Endothelial cell of umbilical vein (primary cell): ENCODE results near the gene NAA20. TPM values are rescaled to one million over a fixed set of nuclear protein-coding genes. Genes with fewer than 3 reads are reported as not detected.

ENCODE experiments used
- BruUV-seq: library from RNA; stranded (reverse); fragments of 400-500 nt; replicated peaks from 2 replicates; lab custom pipeline; 2021; lab: Mats Ljungman, UMichigan
- CTCF ChIA-PET: fragments of 300-600, 350-600 bp; sonication (Branson Sonifier 250); formaldehyde crosslinking; loops from one replicate; lab custom pipeline; 2021; ENCODE audit warnings: antibody characterized with exemption, inconsistent platforms; lab: Charles Lee
- POLR2A ChIA-PET: fragments of 300-600, 350-600 bp; sonication (Branson Sonifier 250); formaldehyde crosslinking; loops from one replicate; lab custom pipeline; 2021; ENCODE audit warnings: antibody characterized with exemption, inconsistent platforms; lab: Charles Lee
- DNase-seq: peaks from one replicate; pipeline ENCODE4 v3.0.0-alpha.2; 2011; ENCODE audit warnings: low read depth, low spot score
- FAIRE-seq: peaks from 2 replicates; lab custom pipeline; 2011; peaks lifted over from hg19 to GRCh38; lab: Jason Lieb, UNC
- H2AFZ ChIP-seq: 2 replicates; pipeline ENCODE4 v1.6.0; 2012; ENCODE audit warnings: low read depth, low read length, control low read depth, inconsistent platforms
- H3K27ac ChIP-seq: 2 replicates; pipeline ENCODE4 v1.5.1; 2011; ENCODE audit warnings: low read depth, mild to moderate bottlenecking, control low read depth, low read length, moderate library complexity; ENCODE audit not compliant: insufficient read depth
- H3K27me3 ChIP-seq, 2 experiments: 2 replicates each; pipeline versions ENCODE4 v1.6.0 to v1.6.1; 2011; ENCODE audit warnings: low read length in 2 of 2, mixed read lengths in 1 of 2; ENCODE audit not compliant: control insufficient read depth in 2 of 2, insufficient read depth in 2 of 2
- H3K36me3 ChIP-seq, 2 experiments: 2 replicates in 1 of 2; 3 replicates in 1 of 2; pipeline ENCODE4 v1.5.1; 2011; ENCODE audit warnings: low read length in 2 of 2, mild to moderate bottlenecking in 1 of 2, moderate library complexity in 1 of 2; ENCODE audit not compliant: control insufficient read depth in 2 of 2, insufficient read depth in 2 of 2; ENCODE audit errors: extremely low read depth in 1 of 2
- H3K4me1 ChIP-seq: 3 replicates; pipeline ENCODE4 v1.5.1; 2011; ENCODE audit warnings: mild to moderate bottlenecking, low read length; ENCODE audit not compliant: control insufficient read depth, insufficient read depth; ENCODE audit errors: extremely low read depth
- H3K4me2 ChIP-seq: 2 replicates; pipeline ENCODE4 v1.6.1; 2011; ENCODE audit warnings: low read length, control low read depth, mixed read lengths; ENCODE audit not compliant: insufficient read depth
- H3K4me3 ChIP-seq, 3 experiments: fragments of 200-600 bp in 1 of 3; sonication (generic), shearing (Covaris generic) in 1 of 3; replicated peaks in 1 of 3; 2 replicates each; pipeline ENCODE4 v1.5.1; 2011 to 2016; ENCODE audit warnings: control low read depth in 3 of 3, low read length in 3 of 3, mild to moderate bottlenecking in 2 of 3, inconsistent platforms in 1 of 3, low read depth in 1 of 3, moderate library complexity in 1 of 3; ENCODE audit not compliant: insufficient read depth in 1 of 3
- H3K79me2 ChIP-seq: 2 replicates; pipeline ENCODE4 v1.6.0; 2012; ENCODE audit warnings: low read length, inconsistent platforms; ENCODE audit not compliant: control insufficient read depth, insufficient read depth
- H3K9ac ChIP-seq: replicated peaks from 2 replicates; pipeline ENCODE3; 2011; ENCODE audit warnings: low read length, control low read depth; ENCODE audit not compliant: insufficient read depth; ENCODE audit errors: extremely low read depth
- H3K9me1 ChIP-seq: replicated peaks from 3 replicates; pipeline ENCODE4 v1.6.0; 2011; ENCODE audit warnings: mild to moderate bottlenecking, low read length; ENCODE audit not compliant: control insufficient read depth, insufficient read depth; ENCODE audit errors: extremely low read depth
- H3K9me3 ChIP-seq: replicated peaks from 2 replicates; pipeline ENCODE4 v1.5.1; 2012; ENCODE audit warnings: low read length, inconsistent platforms; ENCODE audit not compliant: control insufficient read depth, insufficient read depth
- H4K20me1 ChIP-seq: replicated peaks from 2 replicates; pipeline ENCODE3; 2011; ENCODE audit warnings: mild to moderate bottlenecking, low read length; ENCODE audit not compliant: control insufficient read depth, insufficient read depth; ENCODE audit errors: extremely low read depth
- EZH2 ChIP-seq: IDR thresholded peaks from 2 replicates; pipeline ENCODE4 v1.6.1; 2012; ENCODE audit warnings: borderline replicate concordance, low read depth, mild to moderate bottlenecking, moderate library complexity, low read length, inconsistent platforms; ENCODE audit not compliant: severe bottlenecking
- FOS ChIP-seq: IDR thresholded peaks from 2 replicates; pipeline ENCODE4 v1.6.1; 2011; ENCODE audit warnings: mild to moderate bottlenecking, low read length, moderate library complexity, borderline replicate concordance; ENCODE audit not compliant: insufficient read depth
- GATA2 ChIP-seq: IDR thresholded peaks from 2 replicates; pipeline ENCODE4 v1.7.0; 2011; ENCODE audit warnings: low read depth, mild to moderate bottlenecking, moderate library complexity, mixed read lengths, low read length; ENCODE audit not compliant: insufficient read length, insufficient read depth
- JUN ChIP-seq: IDR thresholded peaks from 2 replicates; pipeline ENCODE4 v1.6.1; 2011; ENCODE audit warnings: borderline replicate concordance, low read depth; ENCODE audit not compliant: insufficient read length, insufficient read depth
- MYC ChIP-seq: IDR thresholded peaks from one replicate; pipeline ENCODE4 v1.6.1; 2011; ENCODE audit warnings: mild to moderate bottlenecking, low read depth, low read length
- POLR2A ChIP-seq: IDR thresholded peaks from 2 replicates; pipeline ENCODE4 v1.6.1; 2012; ENCODE audit warnings: low read depth, mild to moderate bottlenecking, control low read depth, low read length
- POLR2AphosphoS5 ChIP-seq: IDR thresholded peaks from 2 replicates; pipeline ENCODE4 v1.6.1; 2012; ENCODE audit warnings: low read depth, mild to moderate bottlenecking, control low read depth, low read length, moderate library complexity; ENCODE audit not compliant: insufficient read depth
- dilution Hi-C: fragments of 300-500 bp; cut with MboI; formaldehyde crosslinking; loops from one replicate; pipeline ENCODE4 v1.15.0; 2019; ENCODE audit warnings: low sequenced_read_pairs; ENCODE audit not compliant: extremely low pct_ligation_motif_present
- intact Hi-C: fragments of 100-400 bp; cut with micrococcal nuclease; formaldehyde crosslinking; loops from one replicate; pipeline ENCODE4 v1.10.0; 2022
- polyA plus RNA-seq, 4 experiments: library from polyadenylated mRNA; depleted of rRNA in 3 of 4; stranded (reverse) in 3 of 4; unstranded in 1 of 4; fragments of >200 nt; gene quantifications; 2 replicates each; pipeline versions ENCODE4 v1.2.1 to v1.2.3, GENCODE V29; 2011 to 2012; ENCODE audit warnings: missing spikeins in 1 of 4
- total RNA-seq: library from RNA; stranded (reverse); gene quantifications from 2 replicates; pipeline ENCODE4 v1.2.3, GENCODE V29; 2021
- TF ChIP-seq, protein P1 (sequence below), 2 donors: IDR thresholded peaks; 1 replicate in 1 of 2; 2 replicates in 1 of 2; pipeline ENCODE4 v1.5.1; 2011; ENCODE audit warnings: low read length in 2 of 2, mild to moderate bottlenecking in 2 of 2, moderate library complexity in 2 of 2, control low read depth in 1 of 2, inconsistent platforms in 1 of 2, low read depth in 1 of 2; ENCODE audit not compliant: insufficient read depth in 1 of 2; ENCODE audit errors: extremely low read depth in 1 of 2
- TF ChIP-seq, protein P2 (sequence below): IDR thresholded peaks from 2 replicates; pipeline ENCODE4 v1.6.1; 2011; ENCODE audit not compliant: insufficient read depth, insufficient read length

NAA20 gene
- total and polyA plus RNA-seq, 2 donors (not counting 3 experiments of a cell fraction or from before 2014, with no cell fraction given): 48.6 to 77.3 TPM

- POLR2A ChIA-PET: interaction anchor here (1.0 kb wide), 1 partner anchor 39 kb away, joined by 3 read pairs; no protein-coding TSS in a partner anchor
- intact Hi-C loops (loop anchor here (1.0 kb wide), 1 partner anchor 85 kb away; no protein-coding TSS in a partner anchor), dilution Hi-C loops (no loop called here)
- H3K27me3 ChIP-seq: no peaks in the 10 kb centered on the region
- H3K36me3 ChIP-seq: peaks cover 13 to 28% of the 10 kb centered on the region in 2 experiments
- TF ChIP-seq MYC: no peak
- no peak for TF ChIP-seq JUN
- TF ChIP-seq, protein P1, sequence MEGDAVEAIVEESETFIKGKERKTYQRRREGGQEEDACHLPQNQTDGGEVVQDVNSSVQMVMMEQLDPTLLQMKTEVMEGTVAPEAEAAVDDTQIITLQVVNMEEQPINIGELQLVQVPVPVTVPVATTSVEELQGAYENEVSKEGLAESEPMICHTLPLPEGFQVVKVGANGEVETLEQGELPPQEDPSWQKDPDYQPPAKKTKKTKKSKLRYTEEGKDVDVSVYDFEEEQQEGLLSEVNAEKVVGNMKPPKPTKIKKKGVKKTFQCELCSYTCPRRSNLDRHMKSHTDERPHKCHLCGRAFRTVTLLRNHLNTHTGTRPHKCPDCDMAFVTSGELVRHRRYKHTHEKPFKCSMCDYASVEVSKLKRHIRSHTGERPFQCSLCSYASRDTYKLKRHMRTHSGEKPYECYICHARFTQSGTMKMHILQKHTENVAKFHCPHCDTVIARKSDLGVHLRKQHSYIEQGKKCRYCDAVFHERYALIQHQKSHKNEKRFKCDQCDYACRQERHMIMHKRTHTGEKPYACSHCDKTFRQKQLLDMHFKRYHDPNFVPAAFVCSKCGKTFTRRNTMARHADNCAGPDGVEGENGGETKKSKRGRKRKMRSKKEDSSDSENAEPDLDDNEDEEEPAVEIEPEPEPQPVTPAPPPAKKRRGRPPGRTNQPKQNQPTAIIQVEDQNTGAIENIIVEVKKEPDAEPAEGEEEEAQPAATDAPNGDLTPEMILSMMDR (IDR thresholded peaks at IDR 0.05; ENCODE audit: extremely low read depth in 1 of 2, insufficient read depth in 1 of 2, low read depth in 1 of 2, low read length in 2 of 2): no peak
- no peak for TF ChIP-seq GATA2
- TF ChIP-seq POLR2AphosphoS5: no peak
- no peak for TF ChIP-seq EZH2
- TF ChIP-seq FOS: no peak
- TF ChIP-seq POLR2A: no peak
- TF ChIP-seq, protein P2, sequence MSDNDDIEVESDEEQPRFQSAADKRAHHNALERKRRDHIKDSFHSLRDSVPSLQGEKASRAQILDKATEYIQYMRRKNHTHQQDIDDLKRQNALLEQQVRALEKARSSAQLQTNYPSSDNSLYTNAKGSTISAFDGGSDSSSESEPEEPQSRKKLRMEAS: no peak
- no peak overlapping the region for H3K4me3 ChIP-seq
- BruUV-seq: no TSS peak
- peak overlapping the region; percentile 46 for H3K4me2 ChIP-seq
- peak; percentile 58 for DNase-seq
- peaks cover 29% of the 10 kb centered on the region for H3K79me2 ChIP-seq
- H3K9me3 ChIP-seq: no peaks in the 10 kb centered on the region
- peak overlapping the region; percentile 72 for H3K27ac ChIP-seq
- CTCF ChIA-PET: interaction anchor here (0.8 to 4.8 kb wide), 14 partner anchors 9 to 214 kb away, joined by 3 to 45 read pairs (median 4); no protein-coding TSS in a partner anchor
- H2AFZ ChIP-seq: no peak overlapping the region
- no peaks in the 10 kb centered on the region for H4K20me1 ChIP-seq
- FAIRE-seq: peak; percentile 38
- peak overlapping the region; percentile 19 for H3K9ac ChIP-seq
- peaks cover 46% of the 10 kb centered on the region for H3K4me1 ChIP-seq
- H3K9me1 ChIP-seq: no peaks in the 10 kb centered on the region
Measured at GRCh38 chr20:19973961-19974629, 43.1 kb upstream of the NAA20 start.
